GM18507 (cell line): Measurements from ENCODE around the gene BCL2L11.

Experiments
- DNase-seq: peaks from one replicate; pipeline ENCODE4 v3.0.0; 2011; ENCODE audit warnings: low read depth; ENCODE audit not compliant: insufficient read length; ENCODE audit errors: extremely low spot score
- FAIRE-seq: peaks from 2 replicates; lab custom pipeline; 2011; peaks lifted over from hg19 to GRCh38; lab: Jason Lieb, UNC

The BCL2L11 gene

DNA sequence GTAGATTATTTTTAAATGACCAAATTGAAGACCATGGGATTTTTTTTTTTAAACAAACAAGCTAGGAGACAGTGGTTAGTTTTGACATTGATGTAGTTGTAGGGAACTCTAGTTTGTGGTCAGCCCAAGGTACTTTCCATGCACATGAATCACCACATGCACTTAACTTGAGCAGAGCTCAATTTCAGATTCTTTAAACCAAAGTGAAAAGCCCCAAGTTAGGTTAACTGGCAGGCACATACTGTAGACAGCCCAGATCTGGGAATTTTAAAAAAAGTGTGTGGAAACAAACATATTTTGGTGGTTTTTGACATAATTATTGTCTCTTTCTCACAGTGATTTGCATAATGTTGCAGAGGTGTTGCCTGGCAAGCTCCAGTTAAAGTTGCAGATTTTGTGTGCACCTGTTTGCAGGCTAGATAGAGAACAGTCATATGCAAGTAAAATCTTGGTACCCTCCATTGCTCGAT is 88.4 kb downstream of the BCL2L11 start:
- FAIRE-seq (peak; percentile 98), DNase-seq (no peak)

DNA sequence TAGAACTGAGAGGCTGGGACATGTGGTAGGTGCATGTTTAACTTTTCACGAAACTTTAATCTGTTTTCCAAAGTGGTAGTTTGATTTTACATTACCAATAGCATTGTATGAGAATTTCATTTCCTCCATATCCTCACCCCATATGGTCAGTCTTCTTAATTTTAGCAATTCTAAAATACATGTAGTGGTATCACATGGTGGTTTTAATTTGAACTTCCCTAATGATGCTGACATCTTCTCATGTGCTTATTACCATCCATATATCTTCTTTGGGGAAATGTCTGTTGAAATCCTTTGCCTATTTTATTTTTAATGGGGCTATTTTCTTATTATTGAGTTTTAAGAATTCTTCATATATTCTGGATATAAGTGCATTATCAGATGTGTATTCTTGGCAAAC is 89.3 kb downstream of the BCL2L11 start:
- FAIRE-seq (peak; percentile 33), DNase-seq (no peak)

DNA sequence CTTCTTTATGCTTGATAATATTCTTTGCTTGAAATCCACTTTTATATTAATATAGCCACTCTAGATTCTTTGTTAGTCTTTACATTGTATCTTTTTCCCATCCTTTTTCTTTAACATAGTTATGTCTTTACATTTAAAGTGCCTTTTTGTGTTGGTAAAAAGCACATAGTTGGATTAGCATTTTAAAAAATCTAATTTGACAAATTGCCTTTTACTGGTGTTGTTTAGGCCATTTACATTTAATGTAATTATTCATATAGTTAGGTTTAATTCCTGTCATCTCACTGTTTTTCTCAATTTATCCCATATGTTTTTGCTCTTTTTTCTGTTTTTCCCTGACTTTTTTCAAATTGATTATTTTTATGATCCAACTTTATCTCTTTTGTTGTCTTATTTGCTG is 93.2 kb downstream of the BCL2L11 start:
- DNase-seq (no peak), FAIRE-seq (no peak)

DNA sequence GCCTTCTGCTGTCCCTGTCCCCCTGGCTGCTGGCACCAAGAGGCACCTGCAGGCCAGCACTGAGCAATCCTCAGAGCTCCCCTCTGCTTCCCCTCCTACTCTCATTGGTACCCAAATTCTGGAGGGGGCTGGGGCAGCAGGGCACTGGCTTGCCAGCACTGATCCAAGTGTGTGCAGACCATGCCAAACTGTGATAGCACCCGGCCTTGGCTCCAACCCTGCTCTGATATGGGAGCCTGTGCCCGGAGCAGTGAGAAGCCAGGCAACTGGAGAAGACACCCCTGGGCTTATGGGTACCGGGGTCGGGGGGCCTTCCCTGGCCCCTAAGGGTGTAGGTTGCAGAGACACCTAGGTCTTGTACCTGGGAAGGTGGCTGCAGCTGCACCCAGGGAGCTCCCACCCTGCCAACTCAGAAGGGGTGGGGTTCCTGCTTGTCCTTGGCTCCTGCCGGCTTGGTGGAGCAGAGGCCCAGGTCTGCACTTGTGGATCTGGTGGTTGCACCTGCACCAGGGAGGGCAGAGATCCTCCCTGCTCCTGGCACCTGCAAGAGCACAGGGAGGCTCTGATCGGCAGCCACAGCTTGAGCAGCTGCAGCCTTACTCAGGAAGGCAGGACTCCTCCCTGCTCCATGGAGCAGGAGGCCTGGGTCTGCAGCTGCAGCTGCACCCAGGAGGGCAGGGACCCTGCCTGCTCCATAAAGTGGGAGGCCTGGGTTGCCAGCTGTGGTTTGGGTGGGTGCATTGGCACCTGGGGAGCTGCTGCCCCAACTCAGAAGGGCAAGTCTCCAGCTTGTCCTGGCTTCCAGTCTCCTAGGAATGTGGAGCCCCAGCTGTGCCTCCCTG is 96.3 kb downstream of the BCL2L11 start:
- DNase-seq, result no peak
- FAIRE-seq, result no peak
